ENCODE measurements around the gene SUPV3L1. TPM values are rescaled to one million over a fixed set of nuclear protein-coding genes. Genes with fewer than 3 reads are reported as not detected.

SUPV3L1 gene
- total RNA-seq (10 to 100 TPM; 78.1 to 78.7 TPM), total RNA-seq (30.1 to 93.5 (median 49.1) reads per million in 172 experiments)
- 22.5 TPM for polyA plus RNA-seq (2013, experiment 1 of 2)
- polyA plus RNA-seq (2013, experiment 2 of 2) = 31.3 TPM

- intact Hi-C loops (cut with DNase I, micrococcal nuclease) = loop anchor here (1.0 to 10.0 kb wide), 9 partner anchors 42 to 653 kb away; partner anchors contain the start of genes VPS26A (in 2 of the 2), CCAR1 (in 1 of the 2), DDX21 (in 1 of the 2) and HKDC1 (in 1 of the 2)
Measured at GRCh38 chr10:69179743-69180524, at the start of gene SUPV3L1. Gene SUPV3L1, plus strand, starts transcription at chr10:69180234. Its CDS starts 58 bp downstream, at chr10:69180292.

GRCh38 chr10:69130251-69130650 lies 49.8 kb upstream of the SUPV3L1 start:
- Histone ChIP-seq H3K27me3 (ENCODE audit: control insufficient read depth in 1 of 2, insufficient read depth in 2 of 2, low read length in 2 of 2) (no peaks in the 10 kb centered on the region), H3K36me3 (ENCODE audit: insufficient read depth, low read length) (peaks cover 22% of the 10 kb centered on the region), H3K27ac (ENCODE audit: low read depth in 1 of 2, low read length in 2 of 2) (no peak overlapping the region), H3K4me3 (ENCODE audit: low read length) (no peak overlapping the region), H3K4me1 (ENCODE audit: insufficient read depth, low read length) (peaks cover 28% of the 10 kb centered on the region), H3K9me3 (ENCODE audit: control insufficient read depth in 1 of 2, insufficient read depth in 1 of 2, low read length in 2 of 2) (no peaks in the 10 kb centered on the region)
- DNase-seq (no peak), ATAC-seq (ENCODE audit: poor library complexity) (no peak)
- Mint-ChIP-seq H3K27me3 (no peaks in the 10 kb centered on the region), H3K4me3 (no peak overlapping the region), H3K36me3 (ENCODE audit: low read depth) (peaks cover 31% of the 10 kb centered on the region), H3K4me1 (ENCODE audit: low read depth) (peaks cover 41% of the 10 kb centered on the region), H3K27ac (peak overlapping the region; percentile 54), H3K9me3 (no peaks in the 10 kb centered on the region)
- ChIA-PET CTCF (no interaction called here), POLR2A (no interaction called here)
- intact Hi-C loops (cut with DNase I, micrococcal nuclease) = no loop called here
- no peak for TF ChIP-seq CTCF (IDR thresholded peaks at IDR 0.05)

More at GRCh38 chr10:69179743-69180524, at the start of gene SUPV3L1:
- Histone ChIP-seq H3K4me1 (ENCODE audit: insufficient read depth, low read length) (peaks cover 21% of the 10 kb centered on the region), H3K27me3 (ENCODE audit: control insufficient read depth in 1 of 2, insufficient read depth in 2 of 2, low read length in 2 of 2) (no peaks in the 10 kb centered on the region), H3K36me3 (ENCODE audit: insufficient read depth, low read length) (peaks cover 15% of the 10 kb centered on the region), H3K9me3 (ENCODE audit: control insufficient read depth in 1 of 2, insufficient read depth in 1 of 2, low read length in 2 of 2) (no peaks in the 10 kb centered on the region), H3K4me3 (ENCODE audit: low read length) (peak within 1 kb of the TSS; percentile 83), H3K27ac (ENCODE audit: low read depth in 1 of 2, low read length in 2 of 2) (peak within 1 kb of the TSS; percentile 94 to 95)
- Mint-ChIP-seq H3K4me3 (peak within 1 kb of the TSS; percentile 98), H3K4me1 (ENCODE audit: low read depth) (peaks cover 50% of the 10 kb centered on the region), H3K27me3 (no peaks in the 10 kb centered on the region), H3K9me3 (no peaks in the 10 kb centered on the region), H3K27ac (peak within 1 kb of the TSS; percentile 100), H3K36me3 (ENCODE audit: low read depth) (peaks cover 39% of the 10 kb centered on the region)
- CTCF ChIA-PET = interaction anchor here (1.1 kb wide), 1 partner anchor 228 kb away, joined by 4 read pairs; no protein-coding TSS in a partner anchor
- DNase-seq = peak; percentile 75 to 95 (median 81)
- ATAC-seq (ENCODE audit: poor library complexity) = peak; percentile 69
- POLR2A ChIA-PET = interaction anchor here (0.5 to 2.0 kb wide), 11 partner anchors 14 to 847 kb away, joined by 3 to 11 read pairs (median 3); partner anchors contain the start of genes HNRNPH3 and PBLD
- no peak for TF ChIP-seq CTCF (IDR thresholded peaks at IDR 0.05)

GRCh38 chr10:69139961-69140360 lies 40.1 kb upstream of the SUPV3L1 start:
- no peak overlapping the region for H3K4me3 Mint-ChIP-seq
- POLR2A ChIA-PET = no interaction called here
- CTCF ChIA-PET = interaction anchor here (1.3 kb wide), 1 partner anchor 151 kb away, joined by 3 read pairs; no protein-coding TSS in a partner anchor
- DNase-seq = no peak
- H3K27ac ChIP-seq (ENCODE audit: low read depth in 1 of 2, low read length in 2 of 2) = no peak overlapping the region
- intact Hi-C loops (cut with DNase I, micrococcal nuclease) = no loop called here
- no peaks in the 10 kb centered on the region for H3K27me3 ChIP-seq (ENCODE audit: control insufficient read depth in 1 of 2, insufficient read depth in 2 of 2, low read length in 2 of 2)
- H3K4me1 ChIP-seq (ENCODE audit: insufficient read depth, low read length) = peaks cover 3% of the 10 kb centered on the region
- TF ChIP-seq CTCF (IDR thresholded peaks at IDR 0.05) = no peak
- peaks cover 52% of the 10 kb centered on the region for H3K36me3 Mint-ChIP-seq (ENCODE audit: low read depth)
- ATAC-seq (ENCODE audit: poor library complexity) = no peak
- H3K9me3 ChIP-seq (ENCODE audit: control insufficient read depth in 1 of 2, insufficient read depth in 1 of 2, low read length in 2 of 2) = no peaks in the 10 kb centered on the region
- H3K9me3 Mint-ChIP-seq = no peaks in the 10 kb centered on the region
- no peaks in the 10 kb centered on the region for H3K27me3 Mint-ChIP-seq
- H3K4me3 ChIP-seq (ENCODE audit: low read length) = no peak overlapping the region
- peaks cover 19% of the 10 kb centered on the region for H3K36me3 ChIP-seq (ENCODE audit: insufficient read depth, low read length)
- peaks cover 46% of the 10 kb centered on the region for H3K4me1 Mint-ChIP-seq (ENCODE audit: low read depth)
- H3K27ac Mint-ChIP-seq = no peak overlapping the region

Measured in CD4-positive, alpha-beta T cell (primary cell).